Stimulated activated CD4-positive, alpha-beta T cell treated with anti-CD3 and anti-CD28 coated beads, Interleukin-4, amount 100 ng/mL, for 48 hours (primary cell): ENCODE results near the gene NEK6.

ENCODE experiments used
- DNase-seq, 2 donors: peaks; one replicate each; pipeline ENCODE4 v3.0.0-alpha.2; 2020; ENCODE audit warnings: low read depth in 2 of 2

The NEK6 gene

GRCh38 chr9:124279531-124280175, 21.9 kb downstream of the NEK6 start:
- no peak for DNase-seq

DNA sequence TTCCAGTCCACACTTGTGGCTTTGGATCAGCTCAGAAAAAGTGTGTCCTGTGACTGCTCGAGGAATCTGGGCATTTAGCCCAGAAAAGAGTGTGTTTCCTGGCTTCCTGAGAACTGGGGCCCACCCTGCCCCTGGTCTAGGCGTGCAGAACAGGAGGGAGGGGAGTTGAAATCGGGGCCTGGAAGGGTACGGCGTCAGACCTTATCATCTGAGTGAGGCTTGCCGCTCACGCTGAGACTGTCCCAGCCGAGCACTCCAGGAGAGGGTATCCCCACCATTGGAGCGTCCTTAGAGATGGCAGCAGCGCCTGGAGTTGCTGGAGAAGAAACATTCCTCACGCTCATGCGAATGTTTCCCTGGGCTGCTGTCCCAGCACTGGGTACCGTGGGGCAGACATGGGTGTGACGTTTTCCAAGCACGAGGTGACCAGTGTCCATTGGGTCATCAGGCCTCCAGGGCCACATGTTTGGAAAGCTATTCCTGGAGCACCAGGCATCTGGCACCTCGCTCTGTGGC, 22.5 kb downstream of the NEK6 start:
- no peak for DNase-seq

- no peak for DNase-seq
Observed at GRCh38 chr9:124281931-124282371, 24.2 kb downstream of the NEK6 start.

DNA sequence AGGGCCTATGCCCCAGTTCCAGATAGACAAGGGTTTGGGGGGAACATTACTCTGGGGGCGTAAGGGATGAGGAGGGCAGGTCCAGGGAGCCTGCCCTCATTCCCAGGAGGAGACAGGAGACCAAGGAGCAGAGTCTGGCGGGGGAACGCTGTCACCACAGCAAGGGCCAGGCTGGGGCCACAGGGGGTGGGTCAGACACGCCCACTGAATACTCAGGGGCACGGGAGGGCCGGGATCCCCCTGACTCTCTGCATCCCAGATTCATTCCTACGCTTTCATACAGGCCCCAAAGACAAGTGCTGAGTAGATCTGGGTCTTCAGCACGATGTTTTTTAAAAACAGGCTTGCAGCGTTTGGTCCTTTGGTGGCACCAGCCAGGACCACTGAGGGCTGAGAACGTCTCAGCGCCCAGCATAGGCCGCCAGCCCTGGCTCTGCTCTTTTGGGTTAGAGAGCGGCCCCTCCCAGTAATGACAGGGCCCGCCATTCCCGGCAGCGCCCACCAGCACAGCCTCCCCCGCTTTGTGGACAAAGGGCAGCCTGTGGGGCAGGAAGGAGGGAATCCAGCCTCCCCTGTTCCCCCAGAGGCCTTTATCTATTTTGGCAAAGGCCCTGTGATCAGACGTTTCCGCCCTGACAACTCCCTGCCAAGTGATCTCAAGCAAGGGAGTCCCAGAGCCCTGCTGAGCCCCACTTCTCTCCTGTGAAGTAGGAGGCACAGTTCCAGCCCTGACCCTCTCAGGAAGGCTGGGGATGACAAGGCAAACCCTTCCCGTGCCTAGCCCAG, 24.9 kb downstream of the NEK6 start:
- no peak for DNase-seq

DNA sequence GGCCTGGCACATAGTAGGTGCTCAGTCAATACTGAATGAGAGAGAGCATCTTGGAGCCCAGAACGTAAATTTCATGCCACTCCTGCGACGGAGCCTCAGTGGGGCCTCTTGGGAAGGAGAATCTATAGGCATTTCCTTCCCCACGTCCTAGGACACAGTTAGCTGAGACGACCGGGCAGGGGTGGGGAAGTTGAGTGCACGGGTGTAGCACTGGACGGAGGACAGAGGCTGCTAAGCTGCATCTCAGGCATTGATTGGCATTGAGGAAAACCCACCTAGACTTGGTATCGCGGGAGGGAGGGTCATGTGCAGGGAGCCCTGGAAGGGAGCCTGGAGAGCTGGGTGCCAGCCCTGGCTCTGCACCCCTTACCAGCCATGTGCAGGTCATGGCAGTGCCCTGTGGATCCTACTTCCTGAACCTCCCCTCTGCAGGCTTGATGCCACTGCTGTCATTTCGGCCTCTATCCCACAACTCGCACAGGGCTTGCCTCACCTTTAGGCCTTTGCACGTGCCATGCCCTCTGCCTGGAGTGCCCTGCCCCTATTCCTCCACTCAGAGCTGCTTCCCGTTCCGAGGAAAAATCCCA, 25.6 kb downstream of the NEK6 start:
- no peak for DNase-seq

DNA sequence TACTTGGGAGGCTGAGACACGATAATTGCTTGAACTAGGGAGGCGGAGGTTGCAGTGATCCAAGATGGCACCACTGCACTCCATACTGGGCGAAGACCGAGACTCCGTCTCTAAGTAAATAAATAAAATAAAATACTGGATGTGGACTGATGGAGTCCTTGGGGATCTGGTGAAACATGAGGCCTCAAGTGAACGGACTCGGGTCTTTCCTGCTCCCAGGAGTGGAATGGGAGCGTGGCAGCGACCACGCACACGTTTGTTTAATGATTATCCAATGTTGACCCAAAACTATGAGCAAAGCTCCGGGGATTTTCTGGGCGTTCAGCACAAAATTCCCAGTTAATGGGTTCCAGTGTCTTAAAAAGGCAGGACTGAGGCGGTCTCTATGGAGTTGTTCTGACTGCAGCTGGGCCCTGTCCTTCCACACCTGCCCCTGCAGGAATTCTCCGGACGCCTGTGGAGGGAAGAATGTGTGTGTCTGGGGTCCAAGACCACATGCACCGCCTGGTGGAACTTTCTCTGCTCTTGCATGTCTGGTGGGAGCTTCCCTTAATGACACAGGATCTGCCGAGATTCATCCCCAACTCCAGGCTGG, 26.6 kb downstream of the NEK6 start:
- no peak for DNase-seq

DNA sequence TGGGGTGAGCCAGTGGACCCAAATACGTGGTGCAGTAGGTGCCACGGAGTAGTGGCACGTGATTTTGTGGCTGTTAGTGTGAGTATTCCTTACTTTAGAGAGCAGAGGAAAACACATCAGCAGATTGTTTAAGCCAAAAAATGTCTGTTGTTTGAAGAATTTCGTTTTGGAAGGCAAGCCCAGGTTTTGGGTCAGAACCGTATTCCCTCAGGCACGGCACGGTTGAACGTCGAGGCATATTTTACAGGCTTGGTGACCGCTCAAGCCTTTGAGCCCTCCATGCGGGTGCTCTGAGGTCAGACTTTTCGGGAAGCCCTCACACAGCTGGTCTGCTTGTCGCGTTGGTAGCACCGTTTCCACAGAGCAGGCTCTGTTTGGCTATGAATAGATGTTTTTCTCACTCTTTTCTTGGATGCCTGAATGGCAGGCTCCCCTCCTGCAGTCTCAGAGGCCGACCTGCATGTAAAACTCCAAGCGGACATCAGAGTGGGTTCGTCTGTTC, 27.2 kb downstream of the NEK6 start:
- no peak for DNase-seq

- DNase-seq = no peak
Observed at GRCh38 chr9:124285490-124285889, 27.7 kb downstream of the NEK6 start.

GRCh38 chr9:124285903-124286291, 28.1 kb downstream of the NEK6 start:
- peak; percentile 10 to 51 for DNase-seq

GRCh38 chr9:124286292-124286931, 28.7 kb downstream of the NEK6 start:
- DNase-seq = peak; percentile 35 to 52

GRCh38 chr9:124290053-124290591, 32.4 kb downstream of the NEK6 start:
- no peak for DNase-seq

DNA sequence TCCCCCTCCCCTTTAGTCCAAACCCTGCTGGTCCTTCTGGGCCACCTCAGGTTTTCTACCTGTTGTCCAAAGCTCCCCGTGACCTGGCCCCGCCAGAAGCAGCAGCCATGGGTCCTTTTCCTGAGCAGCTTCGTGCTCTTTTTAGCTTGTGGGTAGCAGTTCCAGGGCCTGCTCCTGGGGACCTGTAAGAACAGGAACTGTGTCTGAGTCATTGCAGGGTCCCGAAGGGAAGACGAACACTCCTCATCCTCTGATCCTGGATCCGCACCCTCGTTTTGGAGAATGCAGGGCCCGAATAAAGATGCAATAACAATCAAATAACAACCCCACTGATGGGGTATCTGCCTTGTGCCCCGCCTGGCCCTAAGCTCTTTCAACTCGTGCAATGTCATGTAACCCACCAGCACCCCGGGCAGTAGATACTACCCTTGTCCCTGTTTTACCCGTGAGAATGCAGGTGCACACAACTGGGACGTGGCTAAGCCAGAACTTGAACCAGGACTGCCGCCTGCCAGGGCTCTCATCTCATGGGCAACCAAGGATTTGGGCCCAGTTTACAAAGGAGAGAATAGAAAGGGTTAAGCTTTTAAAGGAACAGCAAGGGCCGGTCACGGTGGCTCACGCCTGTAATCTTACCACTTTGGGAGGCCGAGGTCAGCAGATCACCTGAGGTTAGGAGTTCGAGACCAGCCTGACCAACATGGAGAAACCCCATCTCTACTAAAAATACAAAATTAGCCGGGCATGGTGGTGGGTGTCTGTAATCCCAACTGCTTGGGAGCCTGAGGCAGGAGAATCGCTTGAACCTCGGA, 33.2 kb downstream of the NEK6 start:
- no peak for DNase-seq

GRCh38 chr9:124291801-124292396, 34.1 kb downstream of the NEK6 start:
- DNase-seq = peak; percentile 23 to 34

DNA sequence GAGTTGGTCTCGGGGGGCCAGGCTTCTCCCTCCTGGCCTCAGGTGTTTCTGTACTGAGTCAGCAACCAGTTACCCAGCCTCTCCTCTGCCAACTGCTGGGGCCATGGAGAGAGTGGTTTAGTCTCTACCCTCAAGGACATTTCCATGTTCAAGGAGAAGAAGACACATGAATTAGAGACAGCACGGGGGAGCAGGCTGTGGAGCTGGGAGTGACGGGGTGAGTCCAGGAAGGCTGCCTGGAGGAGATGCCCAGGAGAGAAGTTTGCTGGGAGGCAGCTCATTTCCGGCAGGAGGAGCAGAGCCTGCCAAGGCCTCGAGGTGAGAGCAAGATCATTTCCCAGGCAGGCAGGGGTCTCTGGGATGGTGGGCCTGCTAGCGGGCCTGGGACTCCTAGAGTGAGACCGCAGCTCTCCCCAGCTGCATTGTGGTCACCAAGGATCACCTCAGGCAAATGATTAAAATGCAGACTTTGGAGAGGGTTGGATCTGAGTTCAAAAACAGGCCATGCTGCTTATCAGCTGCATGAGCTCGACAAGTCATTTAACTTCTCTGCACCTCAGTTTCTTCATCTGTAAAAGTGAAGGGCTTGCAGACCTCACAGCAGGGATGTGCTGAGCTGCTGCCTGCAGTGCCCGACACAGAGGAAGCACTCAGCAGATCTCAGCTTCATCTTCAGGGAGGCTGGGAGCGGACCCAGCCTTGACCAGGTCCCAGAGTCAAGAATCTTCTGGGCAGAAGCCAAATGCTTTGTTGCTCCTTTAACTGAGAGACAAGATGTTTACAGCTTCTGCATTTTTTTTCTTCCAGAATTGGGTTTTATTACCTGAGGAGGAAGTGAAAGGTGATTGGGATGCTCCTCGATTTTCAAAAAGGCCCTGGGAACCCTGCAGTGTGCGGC, 35.2 kb downstream of the NEK6 start:
- DNase-seq = no peak

DNA sequence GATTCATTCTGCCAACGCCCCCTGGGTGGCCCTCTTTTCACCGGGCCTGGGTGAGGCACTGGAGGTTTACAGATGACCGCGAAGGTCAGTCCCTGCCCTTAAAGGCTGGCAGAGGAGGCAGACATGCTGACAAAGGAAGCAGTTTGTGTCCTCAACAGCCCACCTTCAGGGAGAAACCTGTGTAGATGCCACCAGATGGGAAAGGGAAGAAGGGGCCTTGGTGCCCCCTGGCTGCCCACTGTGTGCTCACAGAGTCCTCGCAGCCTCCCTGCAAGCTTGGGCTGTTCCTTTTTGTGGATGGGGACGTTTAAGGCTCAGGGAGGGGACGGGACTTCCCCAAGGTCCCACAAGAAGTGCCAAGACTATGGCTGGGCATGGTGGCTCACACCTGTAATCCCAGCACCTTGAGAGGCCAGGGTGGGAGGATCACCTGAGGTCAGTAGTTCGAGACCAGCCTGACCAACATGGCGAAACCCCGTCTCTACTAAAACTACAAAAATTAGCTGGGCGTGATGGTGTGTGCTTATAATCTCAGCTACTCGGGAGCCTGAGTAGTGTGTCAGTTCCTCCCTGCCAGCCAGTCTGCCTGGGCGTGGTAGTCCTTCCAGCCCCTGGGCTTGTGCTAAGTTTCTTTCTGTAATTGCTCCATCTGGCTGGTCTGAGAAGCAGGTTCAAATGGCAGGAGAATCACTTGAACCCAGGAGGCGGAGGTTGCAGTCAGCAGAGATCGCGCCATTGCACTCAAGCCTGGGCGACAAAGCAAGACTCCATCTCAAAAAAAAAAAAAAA, 36.2 kb downstream of the NEK6 start:
- no peak for DNase-seq

- no peak for DNase-seq
Observed at GRCh38 chr9:124295159-124295794, 37.5 kb downstream of the NEK6 start.

DNA sequence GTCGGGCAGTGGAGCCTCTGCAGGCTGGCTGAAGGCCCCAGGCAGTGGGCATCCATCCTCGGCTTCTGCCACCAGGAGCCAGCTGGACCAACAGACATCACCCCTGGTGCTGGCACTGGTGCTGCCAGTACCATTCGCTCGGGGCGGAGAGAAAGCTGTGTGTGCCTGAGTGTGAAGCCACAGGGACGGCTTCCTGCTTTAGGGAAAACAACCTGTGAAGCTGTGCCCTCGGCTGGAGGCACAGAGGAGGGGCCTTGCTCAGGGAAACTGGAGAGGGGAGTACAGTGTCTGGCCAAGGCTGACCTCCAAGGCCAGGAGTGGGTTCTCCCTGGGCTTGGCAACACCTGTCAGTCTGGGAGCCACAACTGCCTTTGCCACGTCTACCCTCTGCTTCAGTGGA, 38.3 kb downstream of the NEK6 start:
- no peak for DNase-seq
